ENCODE results near the gene STAM. TPM values are rescaled to one million over a fixed set of nuclear protein-coding genes. Genes with fewer than 3 reads are reported as not detected.

STAM gene
- total RNA-seq, 1 experiment from 2014 or later, result 14.4 TPM

GRCh38 chr10:17661510-17661909, 17.6 kb downstream of the STAM start:
- no peak overlapping the region for H3K4me3 ChIP-seq (ENCODE audit: low read length)
- H3K27ac ChIP-seq (ENCODE audit: low read length), result no peak overlapping the region
- no peaks in the 10 kb centered on the region for H4K20me1 ChIP-seq (ENCODE audit: insufficient read depth, low read depth, low read length)
- H3K79me2 ChIP-seq (ENCODE audit: low read length), result peaks cover 80% of the 10 kb centered on the region
- no peaks in the 10 kb centered on the region for H3K27me3 ChIP-seq (ENCODE audit: low read length)
- DNase-seq, result no peak
- H3K36me3 ChIP-seq (ENCODE audit: insufficient read depth, low read length), result peaks cover 11% of the 10 kb centered on the region; the same call in 1 of the 2 replicates
- H3K9ac ChIP-seq (ENCODE audit: low read length), result no peak overlapping the region
- no peak overlapping the region for H3K4me2 ChIP-seq (ENCODE audit: low read depth, low read length, poor library complexity, severe bottlenecking)
- no peaks in the 10 kb centered on the region for H3K9me3 ChIP-seq (ENCODE audit: low read length)
- H2AFZ ChIP-seq (ENCODE audit: low read length), result no peak overlapping the region
- no peaks in the 10 kb centered on the region for H3K9me2 ChIP-seq (replicated peaks; ENCODE audit: insufficient read depth, low read length)
- no peaks in the 10 kb centered on the region for H3K4me1 ChIP-seq (ENCODE audit: low read length)

- no peak overlapping the region for H3K4me2 ChIP-seq (ENCODE audit: low read depth, low read length, poor library complexity, severe bottlenecking)
- H3K36me3 ChIP-seq (ENCODE audit: insufficient read depth, low read length), result peaks cover 11% of the 10 kb centered on the region; the same call in 1 of the 2 replicates
- H4K20me1 ChIP-seq (ENCODE audit: insufficient read depth, low read depth, low read length), result 0 out of 2 replicates have a peak, but pooled peaks cover 3% of the 10 kb centered on the region
- H3K27me3 ChIP-seq (ENCODE audit: low read length), result no peaks in the 10 kb centered on the region
- DNase-seq, result no peak
- peaks cover 77% of the 10 kb centered on the region for H3K79me2 ChIP-seq (ENCODE audit: low read length)
- H3K4me3 ChIP-seq (ENCODE audit: low read length), result no peak overlapping the region
- no peak overlapping the region for H3K27ac ChIP-seq (ENCODE audit: low read length)
- H2AFZ ChIP-seq (ENCODE audit: low read length), result no peak overlapping the region
- no peaks in the 10 kb centered on the region for H3K4me1 ChIP-seq (ENCODE audit: low read length)
- no peak overlapping the region for H3K9ac ChIP-seq (ENCODE audit: low read length)
- no peaks in the 10 kb centered on the region for H3K9me2 ChIP-seq (replicated peaks; ENCODE audit: insufficient read depth, low read length)
- H3K9me3 ChIP-seq (ENCODE audit: low read length), result no peaks in the 10 kb centered on the region
Observed at GRCh38 chr10:17662193-17663138, 18.5 kb downstream of the STAM start.

- Histone ChIP-seq H2AFZ (ENCODE audit: low read length) (no peak overlapping the region), H3K27ac (ENCODE audit: low read length) (no peak overlapping the region), H3K36me3 (ENCODE audit: insufficient read depth, low read length) (peaks cover 11% of the 10 kb centered on the region; the same call in 1 of the 2 replicates), H3K4me2 (ENCODE audit: low read depth, low read length, poor library complexity, severe bottlenecking) (no peak overlapping the region), H4K20me1 (ENCODE audit: insufficient read depth, low read depth, low read length) (0 out of 2 replicates have a peak, but pooled peaks cover 8% of the 10 kb centered on the region), H3K27me3 (ENCODE audit: low read length) (no peaks in the 10 kb centered on the region), H3K9me2 (replicated peaks; ENCODE audit: insufficient read depth, low read length) (no peaks in the 10 kb centered on the region), H3K4me1 (ENCODE audit: low read length) (no peaks in the 10 kb centered on the region), H3K9me3 (ENCODE audit: low read length) (no peaks in the 10 kb centered on the region), H3K9ac (ENCODE audit: low read length) (no peak overlapping the region), H3K4me3 (ENCODE audit: low read length) (no peak overlapping the region), H3K79me2 (ENCODE audit: low read length) (peaks cover 77% of the 10 kb centered on the region)
- DNase-seq, result no peak
Observed at GRCh38 chr10:17663450-17663849, 19.5 kb downstream of the STAM start.

- Histone ChIP-seq H3K79me2 (ENCODE audit: low read length) (peaks cover 76% of the 10 kb centered on the region), H3K9me2 (replicated peaks; ENCODE audit: insufficient read depth, low read length) (no peaks in the 10 kb centered on the region), H3K4me3 (ENCODE audit: low read length) (no peak overlapping the region), H3K4me2 (ENCODE audit: low read depth, low read length, poor library complexity, severe bottlenecking) (no peak overlapping the region), H4K20me1 (ENCODE audit: insufficient read depth, low read depth, low read length) (0 out of 2 replicates have a peak, but pooled peaks cover 8% of the 10 kb centered on the region), H3K9me3 (ENCODE audit: low read length) (no peaks in the 10 kb centered on the region), H3K36me3 (ENCODE audit: insufficient read depth, low read length) (peaks cover 7% of the 10 kb centered on the region; the same call in 1 of the 2 replicates), H3K27me3 (ENCODE audit: low read length) (no peaks in the 10 kb centered on the region), H3K4me1 (ENCODE audit: low read length) (peaks cover 10% of the 10 kb centered on the region), H3K27ac (ENCODE audit: low read length) (no peak overlapping the region), H2AFZ (ENCODE audit: low read length) (no peak overlapping the region), H3K9ac (ENCODE audit: low read length) (no peak overlapping the region)
- no peak for DNase-seq
Observed at GRCh38 chr10:17665747-17666146, 21.8 kb downstream of the STAM start.

- H3K27ac ChIP-seq (ENCODE audit: low read length), result no peak overlapping the region
- H3K9me3 ChIP-seq (ENCODE audit: low read length), result no peaks in the 10 kb centered on the region
- no peak overlapping the region for H3K9ac ChIP-seq (ENCODE audit: low read length)
- peaks cover 78% of the 10 kb centered on the region for H3K79me2 ChIP-seq (ENCODE audit: low read length)
- no peak overlapping the region for H3K4me2 ChIP-seq (ENCODE audit: low read depth, low read length, poor library complexity, severe bottlenecking)
- no peak overlapping the region for H3K4me3 ChIP-seq (ENCODE audit: low read length)
- no peaks in the 10 kb centered on the region for H3K36me3 ChIP-seq (ENCODE audit: insufficient read depth, low read length)
- no peaks in the 10 kb centered on the region for H3K9me2 ChIP-seq (replicated peaks; ENCODE audit: insufficient read depth, low read length)
- H3K4me1 ChIP-seq (ENCODE audit: low read length), result peaks cover 10% of the 10 kb centered on the region
- H4K20me1 ChIP-seq (ENCODE audit: insufficient read depth, low read depth, low read length), result 0 out of 2 replicates have a peak, but pooled peaks cover 8% of the 10 kb centered on the region
- H3K27me3 ChIP-seq (ENCODE audit: low read length), result no peaks in the 10 kb centered on the region
- no peak for DNase-seq
- no peak overlapping the region for H2AFZ ChIP-seq (ENCODE audit: low read length)
Observed at GRCh38 chr10:17668435-17669184, 24.7 kb downstream of the STAM start.

GRCh38 chr10:17669185-17669872, 25.4 kb downstream of the STAM start:
- DNase-seq, result no peak
- Histone ChIP-seq H4K20me1 (ENCODE audit: insufficient read depth, low read depth, low read length) (0 out of 2 replicates have a peak, but pooled peaks cover 8% of the 10 kb centered on the region), H3K9ac (ENCODE audit: low read length) (no peak overlapping the region), H2AFZ (ENCODE audit: low read length) (no peak overlapping the region), H3K4me1 (ENCODE audit: low read length) (peaks cover 10% of the 10 kb centered on the region), H3K27me3 (ENCODE audit: low read length) (no peaks in the 10 kb centered on the region), H3K9me2 (replicated peaks; ENCODE audit: insufficient read depth, low read length) (no peaks in the 10 kb centered on the region), H3K4me3 (ENCODE audit: low read length) (no peak overlapping the region), H3K9me3 (ENCODE audit: low read length) (no peaks in the 10 kb centered on the region), H3K79me2 (ENCODE audit: low read length) (peaks cover 83% of the 10 kb centered on the region), H3K27ac (ENCODE audit: low read length) (no peak overlapping the region), H3K4me2 (ENCODE audit: low read depth, low read length, poor library complexity, severe bottlenecking) (peak overlapping the region; percentile 27), H3K36me3 (ENCODE audit: insufficient read depth, low read length) (no peaks in the 10 kb centered on the region)

- Histone ChIP-seq H3K4me1 (ENCODE audit: low read length) (peaks cover 10% of the 10 kb centered on the region), H3K4me2 (ENCODE audit: low read depth, low read length, poor library complexity, severe bottlenecking) (no peak overlapping the region), H3K27ac (ENCODE audit: low read length) (no peak overlapping the region), H3K9me2 (replicated peaks; ENCODE audit: insufficient read depth, low read length) (no peaks in the 10 kb centered on the region), H3K36me3 (ENCODE audit: insufficient read depth, low read length) (no peaks in the 10 kb centered on the region), H3K27me3 (ENCODE audit: low read length) (no peaks in the 10 kb centered on the region), H3K9me3 (ENCODE audit: low read length) (no peaks in the 10 kb centered on the region), H3K9ac (ENCODE audit: low read length) (no peak overlapping the region), H3K4me3 (ENCODE audit: low read length) (no peak overlapping the region), H4K20me1 (ENCODE audit: insufficient read depth, low read depth, low read length) (0 out of 2 replicates have a peak, but pooled peaks cover 8% of the 10 kb centered on the region), H3K79me2 (ENCODE audit: low read length) (peaks cover 89% of the 10 kb centered on the region), H2AFZ (ENCODE audit: low read length) (no peak overlapping the region)
- DNase-seq, result no peak
Observed at GRCh38 chr10:17671307-17671706, 27.4 kb downstream of the STAM start.
